Heart left ventricle (tissue), 13 donors: ENCODE measurements around the gene ZBTB45.
A peak's percentile ranks its signal among the peaks of the same experiment; 100 is the strongest.

Source experiments
- CTCF ChIP-seq, 12 donors: fragments of 200-600 bp; sonication (generic) in 4 of 12; IDR thresholded peaks; one replicate each; pipeline versions ENCODE4 v1.5.0 to v1.8.0; 2018 to 2022; ENCODE audit warnings: antibody characterized with exemption in 12 of 12, mild to moderate bottlenecking in 5 of 12
- POLR2A ChIP-seq, 2 donors: fragments of 450-650 bp; IDR thresholded peaks; one replicate each; pipeline ENCODE4 v1.6.1; 2017; ENCODE audit warnings: antibody characterized with exemption in 2 of 2, mild to moderate bottlenecking in 2 of 2, moderate library complexity in 2 of 2
- donor health status: ischemic (EF 13 %, LVEDD 7.1; RV severe dilation, severe dysfunction).
- donor health status: DM: no; HTN: yes; CAD: no.
- donor health status: DM: no; HTN: no; CAD: no.
- donor health status: ischemic (EF 25% LVEDD 6.9; RV normal size, moderate dysfunction).
- donor health status: ischemic (EF 25% LVEDD 5.7; RV mildly dilated, moderate dysfunction).
- donor health status: ischemic (EF 35%, LVEDD 5.7; RV mildly dilated, moderate dysfunction).
- donor health status: nonischemic (EF 11% LVEDD 7.7; RV severe dilation, severe dysfunction).
- donor health status: DM: yes; HTN: yes; CAD: no.
- donor health status: PGD.
- donor health status: ischemic (EF 29% LVEDD 5.4; RV normal size, mild dysfunction).
- donor health status: nonischemic (EF 23%, LVEDD 6.1; RV moderate dilation, normal function).

GRCh38 chr19:58558623-58559274, 39.1 kb upstream of the ZBTB45 start:
- TF ChIP-seq CTCF (IDR thresholded peaks at IDR 0.05) (peak in 1 of 12 donors; percentile 15), POLR2A (IDR thresholded peaks at IDR 0.05) (peak in 1 of 2 donors; percentile 63)
